ENCODE results near the gene PEX5L.

DNA sequence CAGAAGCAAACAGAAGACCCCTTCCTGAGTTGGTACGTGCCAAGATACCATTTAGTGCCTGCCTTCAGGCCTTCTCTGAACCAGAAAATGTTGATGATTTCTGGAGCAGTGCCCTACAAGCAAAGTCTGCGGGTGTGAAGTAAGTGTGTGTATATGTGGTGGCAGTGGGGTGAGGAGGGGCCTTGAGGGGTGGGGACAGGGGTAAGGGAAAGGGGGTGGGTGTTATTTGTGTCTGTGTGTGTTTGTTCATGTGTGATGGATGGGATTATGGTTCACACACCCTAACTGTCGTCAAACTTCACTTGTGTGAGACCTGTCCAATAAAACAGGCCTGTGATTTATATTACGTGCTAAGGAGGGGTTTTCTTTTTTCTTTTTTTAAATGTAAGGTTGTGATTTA is 291.7 kb downstream of the PEX5L start:
- TF ChIP-seq EP300 (IDR thresholded peaks at IDR 0.05): no peak
- TF ChIP-seq, protein P1, sequence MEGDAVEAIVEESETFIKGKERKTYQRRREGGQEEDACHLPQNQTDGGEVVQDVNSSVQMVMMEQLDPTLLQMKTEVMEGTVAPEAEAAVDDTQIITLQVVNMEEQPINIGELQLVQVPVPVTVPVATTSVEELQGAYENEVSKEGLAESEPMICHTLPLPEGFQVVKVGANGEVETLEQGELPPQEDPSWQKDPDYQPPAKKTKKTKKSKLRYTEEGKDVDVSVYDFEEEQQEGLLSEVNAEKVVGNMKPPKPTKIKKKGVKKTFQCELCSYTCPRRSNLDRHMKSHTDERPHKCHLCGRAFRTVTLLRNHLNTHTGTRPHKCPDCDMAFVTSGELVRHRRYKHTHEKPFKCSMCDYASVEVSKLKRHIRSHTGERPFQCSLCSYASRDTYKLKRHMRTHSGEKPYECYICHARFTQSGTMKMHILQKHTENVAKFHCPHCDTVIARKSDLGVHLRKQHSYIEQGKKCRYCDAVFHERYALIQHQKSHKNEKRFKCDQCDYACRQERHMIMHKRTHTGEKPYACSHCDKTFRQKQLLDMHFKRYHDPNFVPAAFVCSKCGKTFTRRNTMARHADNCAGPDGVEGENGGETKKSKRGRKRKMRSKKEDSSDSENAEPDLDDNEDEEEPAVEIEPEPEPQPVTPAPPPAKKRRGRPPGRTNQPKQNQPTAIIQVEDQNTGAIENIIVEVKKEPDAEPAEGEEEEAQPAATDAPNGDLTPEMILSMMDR (IDR thresholded peaks at IDR 0.05): no peak
- no peak for TF ChIP-seq POLR2A (IDR thresholded peaks at IDR 0.05)
